GM12872 (cell line): ENCODE measurements around the gene KRT6B.

Experiments
- CTCF ChIP-seq: IDR thresholded peaks from 3 replicates; pipeline ENCODE4 v1.5.1; 2011; ENCODE audit warnings: low read depth, mild to moderate bottlenecking, low read length, moderate library complexity; ENCODE audit not compliant: insufficient read depth

The KRT6B gene

GRCh38 chr12:52432559-52433207 lies 19.3 kb downstream of the KRT6B start:
- TF ChIP-seq CTCF: no peak

- 0 out of 3 replicates have a peak, but pooled peaks have one; percentile 8 for TF ChIP-seq CTCF
Observed at GRCh38 chr12:52428121-52428520, 23.8 kb downstream of the KRT6B start.

- TF ChIP-seq CTCF: no peak
Observed at GRCh38 chr12:52427083-52427482, 24.9 kb downstream of the KRT6B start.

GRCh38 chr12:52426034-52426433 lies 25.9 kb downstream of the KRT6B start:
- no peak for TF ChIP-seq CTCF

GRCh38 chr12:52425466-52425865 lies 26.5 kb downstream of the KRT6B start:
- no peak for TF ChIP-seq CTCF

- no peak for TF ChIP-seq CTCF
Observed at GRCh38 chr12:52423661-52424500, 28.1 kb downstream of the KRT6B start.

GRCh38 chr12:52423035-52423434 lies 28.9 kb downstream of the KRT6B start:
- no peak for TF ChIP-seq CTCF
